SIG-M5 (cell line): Measurements from ENCODE around the gene C16orf86.

Experiments used
- DNase-seq: peaks from one replicate; lab custom pipeline; 2025; lab: John Stamatoyannopoulos, UW

Gene C16orf86

DNA sequence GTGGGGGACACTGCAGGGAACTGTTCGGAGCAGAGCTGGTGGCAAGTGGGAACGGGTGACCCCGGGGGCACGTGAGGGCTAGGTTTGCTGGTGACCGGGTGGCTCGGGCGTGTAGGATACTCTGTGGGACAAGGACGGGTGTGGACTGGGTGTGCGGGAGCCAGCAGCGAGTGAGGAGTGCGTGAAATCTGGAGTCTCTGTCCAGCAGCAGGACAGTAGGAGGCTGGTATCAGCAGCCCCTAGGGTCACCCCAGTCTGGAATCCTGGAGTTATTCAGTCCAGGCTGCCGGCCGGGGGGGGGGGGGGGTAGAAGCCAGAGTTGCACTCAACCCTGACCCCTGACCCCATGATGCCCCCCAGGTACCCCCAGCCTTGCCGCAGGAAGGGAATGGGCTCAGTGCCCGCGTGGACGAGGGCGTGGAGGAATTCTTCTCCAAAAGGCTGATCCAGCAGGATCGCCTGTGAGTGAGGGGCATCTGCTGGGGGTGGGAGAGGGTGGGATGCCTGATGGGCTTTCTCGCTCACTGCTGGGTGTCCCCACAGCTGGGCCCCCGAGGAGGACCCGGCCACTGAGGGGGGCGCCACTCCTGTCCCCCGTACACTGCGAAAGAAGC lies 12.7 kb upstream of the C16orf86 start:
- DNase-seq = no peak

- DNase-seq = no peak
Measured at GRCh38 chr16:67654403-67654911, 12.2 kb upstream of the C16orf86 start.

DNA sequence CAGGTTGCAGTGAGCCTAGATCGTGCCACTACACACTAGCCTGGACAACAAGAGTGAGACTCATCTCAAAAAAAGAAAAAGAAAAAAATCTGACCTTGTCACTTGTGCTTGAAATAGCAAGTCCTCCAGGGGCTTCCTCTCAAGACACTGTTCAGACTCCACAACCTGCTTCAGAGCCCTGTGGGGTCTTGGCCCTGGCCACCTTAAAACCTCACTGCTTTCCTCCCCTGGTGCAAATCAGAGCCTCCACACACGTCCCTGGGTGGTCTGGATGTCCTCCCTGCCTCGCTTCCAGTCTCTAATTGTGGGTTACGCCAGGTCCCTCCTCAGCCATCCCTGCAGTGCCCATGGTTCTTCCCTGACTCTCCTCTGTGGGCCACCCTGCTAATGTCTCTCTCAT lies 11.3 kb upstream of the C16orf86 start:
- no peak for DNase-seq

- DNase-seq = no peak
Measured at GRCh38 chr16:67656344-67657016, 10.1 kb upstream of the C16orf86 start.

DNA sequence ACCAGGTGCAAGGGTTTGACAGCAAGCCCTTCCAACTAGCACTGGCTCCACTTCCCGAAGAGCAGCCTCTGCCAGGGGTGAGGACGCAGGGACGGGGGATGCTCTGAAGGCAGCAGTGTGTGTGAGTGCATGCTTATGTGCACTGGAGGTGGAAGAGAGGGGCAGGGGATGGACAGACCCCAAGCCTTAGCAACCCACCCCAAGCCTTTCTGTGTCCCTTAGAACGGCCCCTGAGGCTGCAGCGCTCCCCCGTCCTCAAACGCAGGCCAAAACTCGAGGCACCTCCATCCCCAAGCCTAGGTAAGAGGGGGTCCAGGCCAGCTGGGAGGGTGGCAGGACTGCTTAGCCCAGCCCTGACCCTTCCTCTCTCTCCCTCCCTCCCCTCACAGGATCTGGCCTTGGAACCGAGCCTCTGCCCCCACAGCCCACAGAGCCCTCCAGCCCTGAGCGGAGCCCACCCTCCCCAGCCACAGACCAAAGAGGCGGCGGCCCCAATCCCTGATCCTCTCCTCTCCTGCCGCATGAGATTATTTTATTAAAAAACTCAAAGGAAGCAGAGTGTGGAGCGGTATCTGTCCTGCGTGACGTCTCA lies 9.5 kb upstream of the C16orf86 start:
- no peak for DNase-seq

DNA sequence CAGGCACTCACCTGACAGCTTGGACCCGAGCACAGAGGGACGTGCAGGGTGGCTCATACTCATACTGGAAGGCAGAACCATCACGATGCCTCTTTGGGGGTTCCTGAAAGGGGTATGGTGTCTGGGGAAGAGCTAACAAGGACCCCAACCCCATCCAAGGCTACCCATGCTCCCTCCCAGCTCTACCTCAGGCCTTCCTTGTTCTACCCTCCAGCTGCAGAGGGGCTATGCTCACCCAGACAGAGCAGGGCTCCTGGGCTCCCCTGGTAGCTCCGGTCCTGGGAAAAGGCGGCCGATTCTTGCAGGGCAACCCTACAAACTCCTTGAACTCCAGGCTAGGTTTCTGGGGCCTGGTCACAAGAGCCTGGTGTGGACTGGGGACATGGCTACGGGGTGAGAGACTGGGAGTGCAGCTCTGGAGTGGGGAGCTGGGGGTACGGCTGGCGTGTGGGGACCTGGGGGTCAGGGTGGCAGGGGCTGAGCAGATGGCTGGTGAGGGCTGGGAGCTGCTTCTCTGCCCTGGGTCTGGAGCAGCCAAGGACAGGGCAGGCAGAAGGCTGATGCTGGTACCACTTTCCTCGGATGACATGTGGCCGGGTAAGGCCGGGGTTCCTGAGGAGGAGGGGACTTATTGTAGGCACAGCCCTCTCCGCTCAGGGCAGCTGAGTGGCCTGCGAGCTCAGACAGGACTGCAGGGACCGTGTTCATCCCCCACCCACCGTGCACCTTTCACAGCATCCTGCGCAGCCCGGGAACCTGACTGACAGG lies 8.7 kb upstream of the C16orf86 start:
- DNase-seq = no peak

GRCh38 chr16:67658849-67659674 lies 7.6 kb upstream of the C16orf86 start:
- DNase-seq = no peak

- DNase-seq = no peak
Measured at GRCh38 chr16:67659675-67660563, 6.7 kb upstream of the C16orf86 start, which contains the start of gene ACD. ACD (minus strand) TSS chr16:67660260; CDS start chr16:67660220, 40 bp downstream.

DNA sequence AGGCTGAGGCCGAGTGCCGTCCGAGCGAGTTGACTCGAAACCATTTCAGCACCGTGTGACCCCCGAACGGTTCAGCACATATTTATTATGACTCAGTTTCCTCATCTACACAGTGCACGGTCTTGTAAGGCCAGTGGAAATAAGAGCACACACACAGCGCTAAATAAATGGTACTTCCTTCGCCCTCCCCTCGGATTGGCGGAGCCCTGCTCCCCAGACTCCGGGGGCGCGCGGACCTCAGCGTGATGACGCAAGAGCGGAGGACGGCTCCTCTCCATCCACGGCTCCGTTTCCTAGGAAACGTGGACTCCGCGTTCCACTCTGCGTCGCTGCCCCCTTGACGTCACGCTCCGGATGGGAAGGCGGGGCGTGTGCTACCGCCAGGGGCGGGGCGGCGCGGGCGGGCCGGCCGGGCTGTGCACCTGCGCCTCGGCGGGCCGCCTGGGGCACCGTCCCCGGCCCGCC lies 6.0 kb upstream of the C16orf86 start, which contains the start of gene PARD6A:
PARD6A (plus strand) TSS at position 397 of the 465 bp plus-strand sequence. CDS start 79 bp downstream, outside the sequence.
- peak; percentile 83 for DNase-seq

DNA sequence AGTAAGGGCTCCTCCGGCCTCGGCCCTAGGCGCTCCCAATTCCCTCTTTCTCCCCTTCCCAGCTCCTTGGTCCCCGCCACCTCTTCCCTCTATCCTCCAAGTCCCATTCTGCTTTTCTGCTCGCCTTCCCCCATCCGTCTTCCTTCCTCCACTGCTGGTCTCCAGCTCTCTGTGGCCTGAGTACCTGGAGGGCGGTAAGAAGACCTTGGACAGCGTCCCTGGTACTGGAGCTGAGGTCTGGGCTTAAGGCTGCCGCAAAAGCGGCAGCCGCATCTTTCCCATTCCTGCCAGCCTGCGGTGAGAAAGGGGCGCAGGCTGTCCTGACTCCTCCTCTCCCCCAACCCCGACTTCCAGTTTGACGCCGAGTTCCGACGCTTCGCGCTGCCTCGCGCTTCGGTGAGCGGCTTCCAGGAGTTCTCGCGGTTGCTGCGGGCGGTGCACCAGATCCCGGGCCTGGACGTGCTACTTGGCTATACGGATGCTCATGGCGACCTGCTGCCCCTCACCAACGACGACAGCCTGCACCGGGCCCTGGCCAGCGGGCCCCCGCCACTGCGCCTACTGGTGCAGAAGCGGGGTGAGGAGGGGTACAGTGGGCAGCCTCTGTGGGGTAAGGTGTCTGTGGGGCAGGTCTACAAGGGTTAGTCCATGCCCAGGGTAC lies 5.4 kb upstream of the C16orf86 start:
- DNase-seq = no peak

DNA sequence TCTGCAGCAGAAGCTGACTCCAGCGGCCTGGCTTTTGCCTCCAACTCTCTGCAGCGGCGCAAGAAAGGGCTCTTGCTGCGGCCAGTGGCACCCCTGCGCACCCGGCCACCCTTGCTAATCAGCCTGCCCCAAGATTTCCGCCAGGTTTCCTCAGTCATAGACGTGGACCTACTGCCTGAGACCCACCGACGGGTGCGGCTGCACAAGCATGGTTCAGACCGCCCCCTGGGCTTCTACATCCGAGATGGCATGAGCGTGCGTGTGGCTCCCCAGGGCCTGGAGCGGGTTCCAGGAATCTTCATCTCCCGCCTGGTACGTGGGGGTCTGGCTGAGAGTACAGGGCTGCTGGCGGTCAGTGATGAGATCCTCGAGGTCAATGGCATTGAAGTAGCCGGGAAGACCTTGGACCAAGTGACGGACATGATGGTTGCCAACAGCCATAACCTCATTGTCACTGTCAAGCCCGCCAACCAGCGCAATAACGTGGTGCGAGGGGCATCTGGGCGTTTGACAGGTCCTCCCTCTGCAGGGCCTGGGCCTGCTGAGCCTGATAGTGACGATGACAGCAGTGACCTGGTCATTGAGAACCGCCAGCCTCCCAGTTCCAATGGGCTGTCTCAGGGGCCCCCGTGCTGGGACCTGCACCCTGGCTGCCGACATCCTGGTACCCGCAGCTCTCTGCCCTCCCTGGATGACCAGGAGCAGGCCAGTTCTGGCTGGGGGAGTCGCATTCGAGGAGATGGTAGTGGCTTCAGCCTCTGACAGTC lies 4.5 kb upstream of the C16orf86 start:
- no peak for DNase-seq

GRCh38 chr16:67662653-67663010 lies 4.0 kb upstream of the C16orf86 start:
- no peak for DNase-seq

DNA sequence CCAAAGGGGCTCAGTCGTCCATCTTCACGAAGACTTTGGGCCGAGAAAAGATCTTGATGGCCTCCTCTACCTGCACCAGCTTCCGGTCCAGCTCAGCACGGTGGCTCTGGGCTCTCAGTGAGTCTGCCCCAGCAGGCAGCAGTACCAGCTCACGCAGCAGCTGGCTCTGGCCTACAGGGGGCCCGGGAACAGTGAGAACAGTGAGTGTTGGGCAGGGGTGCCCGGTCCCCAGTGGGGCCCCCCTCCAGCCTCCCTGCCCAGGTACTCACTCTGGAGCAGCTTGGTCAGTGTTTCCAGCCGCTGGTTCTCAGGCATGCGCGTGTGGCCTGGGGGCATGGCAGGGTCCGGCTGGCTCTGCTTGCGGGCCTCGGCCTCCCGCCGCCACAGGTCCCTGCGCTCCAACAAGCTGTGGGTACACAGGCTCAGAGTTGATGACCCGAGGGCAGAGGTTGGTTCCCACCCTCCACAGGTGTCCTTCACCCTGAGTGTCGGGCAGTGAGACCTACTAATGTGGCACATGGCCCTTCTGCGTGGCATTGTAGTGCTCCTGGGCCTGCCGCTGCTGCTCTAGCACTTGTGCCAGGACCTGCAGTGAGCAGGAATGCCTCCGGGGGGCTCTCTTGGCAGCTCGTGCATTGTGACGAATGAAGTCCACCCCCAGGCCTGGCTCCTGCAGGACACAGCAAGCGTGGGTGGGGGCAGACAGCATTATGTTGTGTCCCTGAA lies 3.3 kb upstream of the C16orf86 start:
- no peak for DNase-seq

- no peak for DNase-seq
Measured at GRCh38 chr16:67663877-67664222, 2.8 kb upstream of the C16orf86 start.

- DNase-seq = no peak
Measured at GRCh38 chr16:67664258-67664657, 2.4 kb upstream of the C16orf86 start.

DNA sequence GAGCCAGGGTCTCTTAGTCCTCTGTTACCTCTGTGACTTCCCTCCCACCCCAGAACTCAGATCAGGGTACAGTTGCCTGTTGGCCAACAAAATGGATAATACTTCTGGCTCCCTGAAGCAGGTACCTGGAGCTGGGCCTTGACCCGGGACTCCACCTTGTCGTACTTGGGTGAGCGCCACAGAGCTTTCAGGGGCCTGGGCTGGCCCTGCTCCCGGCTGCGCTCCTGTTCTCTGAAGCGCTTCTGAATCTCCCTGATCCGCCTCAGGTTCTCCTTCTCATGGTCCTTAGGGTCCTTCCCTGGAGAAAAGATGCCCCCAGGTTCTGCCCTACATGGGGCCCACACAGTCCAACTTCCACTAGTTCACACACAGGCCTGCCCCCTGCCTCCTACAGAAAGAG lies 1.7 kb upstream of the C16orf86 start:
- no peak for DNase-seq

DNA sequence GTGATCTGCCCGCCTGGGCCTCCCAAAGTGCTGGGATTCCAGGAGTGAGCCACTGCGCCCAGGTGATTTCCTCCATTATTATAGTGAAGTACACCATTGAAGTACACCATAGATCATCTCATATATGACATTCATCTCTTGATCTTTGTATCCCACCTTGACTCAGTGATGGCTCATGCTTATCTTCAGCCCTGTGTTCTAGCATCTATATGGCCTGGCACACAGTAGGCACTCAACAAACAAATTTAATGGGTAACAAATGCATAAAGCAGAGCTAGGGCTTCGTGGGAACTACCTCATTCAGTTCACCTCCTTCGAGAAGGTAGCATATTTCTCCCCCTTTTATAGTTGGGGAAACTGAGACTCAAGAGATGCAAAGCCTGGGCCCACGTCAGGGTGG lies 1.0 kb upstream of the C16orf86 start:
- DNase-seq = no peak

- DNase-seq = no peak
Measured at GRCh38 chr16:67666032-67666551, 522 bp upstream of the C16orf86 start.
